ENCODE results near the gene RPS24. TPM values are rescaled to one million over a fixed set of nuclear protein-coding genes. Genes with fewer than 3 reads are reported as not detected.

The RPS24 gene
- total RNA-seq, 1 donor from 2014 or later: 1,414 TPM

DNA sequence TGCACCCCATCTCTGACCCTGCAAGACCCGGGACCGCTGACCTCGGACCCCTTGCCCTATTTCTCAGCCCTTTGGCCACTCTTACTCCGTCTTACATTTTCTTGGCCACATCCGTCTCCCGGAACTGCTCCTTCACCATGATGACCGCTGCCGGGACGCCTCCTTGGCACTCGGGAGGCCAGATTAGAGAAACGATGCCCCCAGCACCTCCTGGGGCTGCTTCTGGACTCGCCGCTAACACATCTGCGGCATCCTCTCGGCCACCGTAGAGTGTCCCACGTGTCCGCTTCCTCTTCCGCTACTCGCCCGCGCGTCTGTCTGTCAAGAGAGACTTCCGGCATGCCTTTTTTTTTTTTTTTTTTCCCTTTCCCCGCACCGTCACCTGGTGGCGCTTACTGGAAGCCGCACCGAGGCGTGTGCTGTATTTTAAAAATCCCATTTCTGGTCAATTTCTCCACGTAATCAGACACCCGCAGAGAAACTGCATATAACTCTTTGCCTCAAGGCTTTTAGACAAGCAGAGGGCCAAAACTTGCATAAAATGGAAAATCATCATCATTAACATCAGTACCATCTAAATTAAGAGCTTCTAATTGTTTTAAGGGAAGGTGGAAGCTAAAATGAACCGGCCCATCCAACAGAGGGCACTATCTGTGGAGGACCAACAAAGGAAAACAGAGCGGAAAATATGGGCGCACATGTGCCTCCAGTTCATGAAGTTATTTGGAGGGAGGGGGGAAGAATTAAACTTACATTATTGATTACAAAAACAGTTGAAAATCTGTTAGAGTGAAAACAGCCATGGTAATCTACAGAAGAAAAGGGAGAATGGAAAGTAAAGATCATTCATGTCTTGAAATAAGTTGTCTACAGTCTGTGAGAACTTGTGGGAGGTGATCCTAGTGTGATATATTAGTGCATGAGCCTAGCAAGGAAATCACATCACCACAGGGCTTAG, 4.1 kb upstream of the RPS24 start, which contains the start of gene POLR3A:
Gene POLR3A, minus strand, starts transcription at position 247 of the 958 bp plus-strand sequence. Its CDS starts 108 bp downstream, at position 139.
- DNase-seq (ENCODE audit: low spot score in 2 of 2, unreplicated experiment in 2 of 2): peak; percentile 84 to 88
- Mint-ChIP-seq H3K4me1 (peaks cover 23% of the 10 kb centered on the region), H3K36me3 (peaks cover 18% of the 10 kb centered on the region), H3K4me3 (peak within 1 kb of the TSS; percentile 95), H3K9me3 (peaks cover 5% of the 10 kb centered on the region), H3K27me3 (ENCODE audit: low read depth) (no peaks in the 10 kb centered on the region), H3K27ac (peak within 1 kb of the TSS; percentile 92)
- TF ChIP-seq, protein P1, sequence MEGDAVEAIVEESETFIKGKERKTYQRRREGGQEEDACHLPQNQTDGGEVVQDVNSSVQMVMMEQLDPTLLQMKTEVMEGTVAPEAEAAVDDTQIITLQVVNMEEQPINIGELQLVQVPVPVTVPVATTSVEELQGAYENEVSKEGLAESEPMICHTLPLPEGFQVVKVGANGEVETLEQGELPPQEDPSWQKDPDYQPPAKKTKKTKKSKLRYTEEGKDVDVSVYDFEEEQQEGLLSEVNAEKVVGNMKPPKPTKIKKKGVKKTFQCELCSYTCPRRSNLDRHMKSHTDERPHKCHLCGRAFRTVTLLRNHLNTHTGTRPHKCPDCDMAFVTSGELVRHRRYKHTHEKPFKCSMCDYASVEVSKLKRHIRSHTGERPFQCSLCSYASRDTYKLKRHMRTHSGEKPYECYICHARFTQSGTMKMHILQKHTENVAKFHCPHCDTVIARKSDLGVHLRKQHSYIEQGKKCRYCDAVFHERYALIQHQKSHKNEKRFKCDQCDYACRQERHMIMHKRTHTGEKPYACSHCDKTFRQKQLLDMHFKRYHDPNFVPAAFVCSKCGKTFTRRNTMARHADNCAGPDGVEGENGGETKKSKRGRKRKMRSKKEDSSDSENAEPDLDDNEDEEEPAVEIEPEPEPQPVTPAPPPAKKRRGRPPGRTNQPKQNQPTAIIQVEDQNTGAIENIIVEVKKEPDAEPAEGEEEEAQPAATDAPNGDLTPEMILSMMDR (IDR thresholded peaks at IDR 0.05; ENCODE audit: unreplicated experiment): peak; percentile 67

- H3K9me3 Mint-ChIP-seq: no peaks in the 10 kb centered on the region
- DNase-seq (ENCODE audit: low spot score in 2 of 2, unreplicated experiment in 2 of 2): no peak
- peak overlapping the region; percentile 77 for H3K27ac Mint-ChIP-seq
- TF ChIP-seq, protein P1 (IDR thresholded peaks at IDR 0.05; ENCODE audit: unreplicated experiment): no peak
- peaks cover 17% of the 10 kb centered on the region for H3K36me3 Mint-ChIP-seq
- H3K4me3 Mint-ChIP-seq: peak overlapping the region; percentile 95
- H3K4me1 Mint-ChIP-seq: peaks cover 46% of the 10 kb centered on the region
- no peaks in the 10 kb centered on the region for H3K27me3 Mint-ChIP-seq (ENCODE audit: low read depth)
Measured at GRCh38 chr10:78033387-78033636, 351 bp upstream of the RPS24 start.

GRCh38 chr10:78035025-78035424, 1.4 kb downstream of the RPS24 start:
- Mint-ChIP-seq H3K36me3 (peaks cover 29% of the 10 kb centered on the region), H3K4me1 (peaks cover 43% of the 10 kb centered on the region), H3K27me3 (ENCODE audit: low read depth) (no peaks in the 10 kb centered on the region), H3K4me3 (peak overlapping the region; percentile 95), H3K27ac (peak overlapping the region; percentile 77), H3K9me3 (no peaks in the 10 kb centered on the region)
- TF ChIP-seq, protein P1 (IDR thresholded peaks at IDR 0.05; ENCODE audit: unreplicated experiment): no peak
- DNase-seq (ENCODE audit: low spot score in 2 of 2, unreplicated experiment in 2 of 2): no peak

- Mint-ChIP-seq H3K27me3 (ENCODE audit: low read depth) (no peaks in the 10 kb centered on the region), H3K4me3 (peak overlapping the region; percentile 95), H3K27ac (peak overlapping the region; percentile 28), H3K9me3 (no peaks in the 10 kb centered on the region), H3K4me1 (peaks cover 42% of the 10 kb centered on the region), H3K36me3 (peaks cover 29% of the 10 kb centered on the region)
- TF ChIP-seq, protein P1 (IDR thresholded peaks at IDR 0.05; ENCODE audit: unreplicated experiment): no peak
- DNase-seq (ENCODE audit: low spot score in 2 of 2, unreplicated experiment in 2 of 2): no peak
Measured at GRCh38 chr10:78035437-78035836, 1.8 kb downstream of the RPS24 start.

DNA sequence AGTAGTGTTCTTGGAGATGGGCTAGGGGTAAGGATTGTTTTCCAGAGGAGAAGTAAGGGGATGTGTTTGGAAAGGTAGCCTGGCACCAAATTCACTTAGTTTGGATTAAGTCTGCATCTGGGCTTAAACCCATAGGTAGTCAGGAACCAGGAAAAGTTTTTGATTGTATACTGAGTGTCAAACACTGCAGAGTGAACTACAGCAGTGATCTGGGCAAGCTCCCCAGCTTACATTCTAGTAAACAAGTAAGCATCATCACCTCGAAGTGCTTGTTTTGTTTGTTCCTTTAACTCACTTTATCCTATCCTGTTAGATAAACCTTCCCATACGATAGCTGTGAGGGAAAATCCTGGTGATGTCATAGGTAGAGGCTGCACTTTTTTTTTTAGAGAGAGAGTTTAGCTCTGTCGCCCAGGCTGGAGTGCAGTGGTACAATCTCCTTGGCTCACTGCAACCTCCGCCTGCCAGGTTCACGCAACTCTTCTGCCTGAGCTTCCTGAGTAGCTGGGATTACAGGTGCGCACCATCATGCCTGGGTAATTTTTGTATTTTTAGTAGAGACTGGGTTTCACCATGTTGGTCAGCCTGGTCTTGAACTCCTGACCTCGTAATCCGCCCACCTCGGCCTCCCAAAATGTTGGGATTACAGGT, 2.4 kb downstream of the RPS24 start:
- H3K4me3 Mint-ChIP-seq: peak overlapping the region; percentile 95
- H3K27ac Mint-ChIP-seq: peak overlapping the region; percentile 45
- TF ChIP-seq, protein P1 (IDR thresholded peaks at IDR 0.05; ENCODE audit: unreplicated experiment): no peak
- peaks cover 46% of the 10 kb centered on the region for H3K4me1 Mint-ChIP-seq
- H3K36me3 Mint-ChIP-seq: peaks cover 29% of the 10 kb centered on the region
- no peak for DNase-seq (ENCODE audit: low spot score in 2 of 2, unreplicated experiment in 2 of 2)
- H3K9me3 Mint-ChIP-seq: no peaks in the 10 kb centered on the region
- no peaks in the 10 kb centered on the region for H3K27me3 Mint-ChIP-seq (ENCODE audit: low read depth)
